Measurements from ENCODE around the gene LCN1.

The LCN1 gene

GRCh38 chr9:135520916-135521607, at the start of gene LCN1:
LCN1 (plus strand) TSS chr9:135521440; CDS start chr9:135521498, 58 bp downstream.
- no peak for DNase-seq

DNA sequence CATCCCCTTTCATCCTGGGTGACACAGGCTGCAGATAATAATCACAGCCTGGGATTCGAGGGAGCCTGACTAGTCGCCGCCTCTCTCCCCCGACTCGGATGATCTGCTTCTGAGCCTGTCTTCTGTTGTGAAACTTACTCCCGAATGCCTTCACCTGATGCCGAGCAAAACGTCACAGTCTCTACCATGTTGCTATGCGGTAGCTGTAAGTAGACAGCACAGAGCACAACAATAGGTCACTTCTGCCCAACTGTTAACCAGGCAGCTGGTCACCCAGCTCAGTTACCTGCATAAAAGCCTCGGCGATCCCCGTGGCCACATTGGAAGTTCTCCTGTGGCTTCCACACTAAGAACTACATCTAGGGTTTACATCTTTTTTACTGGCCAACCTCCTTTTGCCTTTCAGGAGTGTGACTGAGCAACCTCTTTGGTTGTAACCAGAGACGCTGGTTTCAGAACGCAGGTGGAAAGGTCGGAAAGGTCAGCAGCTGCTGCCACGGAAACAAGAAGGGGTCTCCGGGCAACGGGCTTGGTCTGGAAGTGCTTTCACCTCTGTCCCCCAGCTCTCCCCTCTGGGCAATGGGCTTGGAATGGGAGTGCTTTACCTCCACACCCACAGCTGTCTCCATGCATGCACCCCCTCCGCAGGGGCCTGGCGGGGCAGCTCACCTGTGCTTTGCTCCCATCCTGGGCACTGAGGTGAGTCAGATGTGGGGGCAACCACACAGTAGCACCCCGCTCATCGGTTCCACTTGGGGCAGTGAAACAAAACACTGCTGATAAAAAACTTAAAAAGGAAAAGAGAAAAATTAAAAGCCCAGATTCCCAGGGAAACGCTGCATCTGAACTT, 49.2 kb upstream of the LCN1 start:
- no peak for DNase-seq

DNA sequence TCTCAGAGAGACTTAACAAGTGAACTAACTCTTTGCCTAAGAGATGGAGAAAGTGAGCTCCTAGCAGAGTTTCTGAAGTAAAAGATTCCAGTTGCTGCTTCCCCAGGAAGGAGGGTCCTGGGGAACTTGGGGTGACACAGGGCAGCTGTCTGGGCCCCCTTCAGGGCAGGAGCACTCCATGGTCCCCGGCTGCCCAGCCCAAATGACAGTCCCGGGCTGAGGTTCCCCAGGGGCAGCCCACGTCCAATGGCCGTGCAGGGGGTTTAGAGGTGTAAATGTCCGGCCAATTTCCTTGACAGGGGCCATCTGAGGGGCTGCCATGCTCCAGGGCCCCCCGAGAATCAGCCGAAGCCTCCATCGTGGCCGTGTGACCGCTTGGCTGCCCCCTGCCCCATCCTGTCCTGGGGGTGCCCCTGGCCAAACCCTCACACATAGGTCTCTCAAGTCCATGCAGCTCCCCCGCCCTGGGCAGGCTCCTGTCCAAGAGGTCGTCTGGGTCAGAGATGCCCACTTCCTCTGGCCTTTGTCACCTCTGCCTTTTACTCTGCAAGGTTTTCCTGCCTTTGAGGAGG, 47.2 kb upstream of the LCN1 start:
- DNase-seq, result no peak

- peak; percentile 22 for DNase-seq
Measured at GRCh38 chr9:135474915-135475314, 46.3 kb upstream of the LCN1 start.

- no peak for DNase-seq
Measured at GRCh38 chr9:135476561-135477355, 44.5 kb upstream of the LCN1 start.

DNA sequence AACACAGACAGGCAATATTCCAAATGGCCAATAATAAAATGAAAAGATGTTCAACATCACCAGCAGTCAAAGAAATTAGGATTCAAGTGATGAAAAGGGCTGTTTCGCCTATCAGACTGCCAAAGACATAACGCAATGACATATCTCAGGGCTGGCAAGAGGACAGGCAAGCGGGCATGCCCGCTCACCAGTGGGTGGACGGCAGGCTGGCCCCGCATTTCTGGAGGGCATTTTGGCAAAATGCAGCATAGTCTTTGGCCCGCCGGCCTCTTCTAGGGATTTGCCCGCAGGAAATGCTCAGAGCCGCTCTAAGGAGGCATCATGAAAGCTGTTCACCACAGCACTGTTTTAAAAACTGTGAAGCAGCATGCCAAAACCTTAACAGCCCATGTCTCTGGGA, 43.0 kb upstream of the LCN1 start:
- DNase-seq, result no peak

- DNase-seq, result peak; percentile 6
Measured at GRCh38 chr9:135478829-135479468, 42.3 kb upstream of the LCN1 start.

DNA sequence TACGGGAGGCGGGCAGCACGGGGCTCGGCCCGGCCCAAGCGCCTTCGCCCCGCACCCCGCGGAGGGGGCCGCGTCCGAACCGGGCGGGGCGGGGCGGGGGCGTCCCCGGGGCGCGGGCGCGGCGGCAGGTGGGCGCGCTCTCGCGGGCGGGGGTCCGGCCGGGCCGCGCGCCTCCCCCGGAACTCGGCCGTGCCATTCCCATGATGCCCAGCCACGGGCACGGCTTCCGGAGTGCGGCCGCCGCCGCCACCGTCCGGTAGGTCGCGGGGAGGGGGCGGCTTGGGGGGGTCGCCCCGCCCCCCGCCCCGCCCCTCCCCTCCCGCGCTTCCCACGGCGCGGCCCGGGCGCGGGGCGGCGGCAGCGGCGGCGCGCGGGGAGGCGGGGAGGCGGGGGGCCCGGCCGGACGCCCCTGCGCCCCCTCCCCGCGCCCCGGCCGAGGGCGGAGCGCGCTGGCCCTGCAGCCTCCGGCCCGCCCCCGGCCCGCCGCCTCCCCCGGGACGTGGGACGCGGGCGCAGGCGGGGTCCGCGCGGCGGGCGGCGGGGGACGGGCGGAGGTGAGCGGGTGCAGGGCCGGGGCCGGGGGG, 41.7 kb upstream of the LCN1 start, which contains the start of gene PPP1R26:
TSS of gene PPP1R26 (plus strand) at position 314 of the 584 bp plus-strand sequence. CDS start 4,729 bp downstream, outside the sequence.
- DNase-seq, result peak; percentile 11

DNA sequence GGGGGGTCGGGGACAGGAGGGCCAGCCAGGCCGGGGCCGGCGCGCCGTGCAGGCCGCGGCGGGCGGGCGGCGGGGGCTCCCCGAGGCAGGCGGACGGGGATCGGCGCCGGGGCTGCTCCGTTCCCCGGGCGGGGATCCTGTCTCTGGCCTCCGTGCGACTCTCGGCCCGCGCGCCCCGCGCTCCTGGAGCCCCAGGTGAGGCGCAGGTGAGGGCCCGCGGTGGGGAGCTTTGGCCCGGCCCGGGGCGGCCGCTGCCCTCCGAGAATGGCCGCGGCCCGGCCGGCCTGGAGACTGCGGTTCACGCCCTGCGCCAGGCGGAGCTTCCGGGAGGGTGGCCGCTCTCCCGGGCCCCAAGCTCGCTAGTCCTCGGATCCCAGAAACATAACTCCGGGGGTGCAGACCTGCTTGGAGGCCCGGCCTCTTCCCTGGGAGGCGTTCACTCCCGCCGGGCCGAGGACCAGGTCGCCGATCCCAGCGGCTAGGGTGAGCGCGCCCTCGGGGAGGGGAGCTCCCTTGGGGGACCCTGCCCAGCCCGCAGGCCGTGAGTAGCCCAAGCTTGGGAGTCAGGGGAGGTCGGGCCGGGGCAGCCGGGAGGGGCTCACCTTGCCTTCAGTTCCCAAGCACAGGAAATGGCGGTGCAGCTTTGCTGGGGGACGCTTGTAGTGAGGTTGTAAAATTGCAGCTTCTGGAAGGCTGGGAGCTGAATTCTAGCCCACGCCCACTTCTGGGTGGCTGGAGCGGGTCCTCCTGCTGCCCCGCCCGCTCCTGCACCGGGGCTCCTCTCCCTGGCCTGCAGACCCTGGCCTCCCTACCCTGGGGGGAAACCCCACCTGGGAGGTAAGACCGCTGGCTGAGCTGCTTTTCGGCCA, 40.9 kb upstream of the LCN1 start:
- DNase-seq, result peak; percentile 29

DNA sequence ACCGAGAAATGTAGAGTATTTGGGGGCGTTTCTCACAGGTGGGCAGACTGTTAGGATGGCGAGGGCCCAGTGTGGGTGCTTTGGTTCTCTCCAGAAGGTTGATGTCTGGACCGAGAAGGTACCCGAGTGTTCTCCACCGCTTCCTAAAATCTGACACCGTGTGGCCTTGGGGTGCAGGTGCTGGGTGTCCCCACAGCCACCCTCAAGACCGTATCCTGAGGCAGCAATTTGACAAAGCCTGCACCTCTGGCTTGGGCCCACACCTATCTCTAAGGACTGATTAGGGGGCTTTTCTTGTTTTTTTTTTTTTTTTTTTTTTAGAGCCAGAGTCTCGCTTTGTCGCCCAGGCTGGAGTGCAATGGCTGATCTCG, 40.3 kb upstream of the LCN1 start:
- no peak for DNase-seq

- no peak for DNase-seq
Measured at GRCh38 chr9:135482015-135482754, 39.1 kb upstream of the LCN1 start.

- DNase-seq, result no peak
Measured at GRCh38 chr9:135484460-135485277, 36.6 kb upstream of the LCN1 start.

DNA sequence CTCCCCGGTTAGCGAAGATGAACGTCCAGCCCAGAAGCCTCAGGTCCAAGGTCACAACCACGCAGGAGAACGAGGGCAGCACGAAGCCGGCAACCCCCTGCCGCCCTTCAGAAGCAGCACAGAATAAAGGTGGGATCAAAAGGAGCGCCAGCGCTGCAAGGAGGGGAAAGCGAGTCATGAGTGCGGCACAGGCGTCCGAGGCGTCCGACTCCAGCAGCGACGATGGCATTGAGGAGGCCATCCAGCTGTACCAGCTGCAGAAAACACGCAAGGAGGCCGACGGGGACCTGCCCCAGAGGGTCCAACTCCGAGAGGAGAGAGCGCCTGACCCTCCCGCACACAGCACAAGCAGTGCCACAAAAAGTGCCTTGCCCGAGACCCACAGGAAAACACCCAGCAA, 35.9 kb upstream of the LCN1 start:
- DNase-seq, result no peak

GRCh38 chr9:135485832-135486231, 35.4 kb upstream of the LCN1 start:
- no peak for DNase-seq

DNA sequence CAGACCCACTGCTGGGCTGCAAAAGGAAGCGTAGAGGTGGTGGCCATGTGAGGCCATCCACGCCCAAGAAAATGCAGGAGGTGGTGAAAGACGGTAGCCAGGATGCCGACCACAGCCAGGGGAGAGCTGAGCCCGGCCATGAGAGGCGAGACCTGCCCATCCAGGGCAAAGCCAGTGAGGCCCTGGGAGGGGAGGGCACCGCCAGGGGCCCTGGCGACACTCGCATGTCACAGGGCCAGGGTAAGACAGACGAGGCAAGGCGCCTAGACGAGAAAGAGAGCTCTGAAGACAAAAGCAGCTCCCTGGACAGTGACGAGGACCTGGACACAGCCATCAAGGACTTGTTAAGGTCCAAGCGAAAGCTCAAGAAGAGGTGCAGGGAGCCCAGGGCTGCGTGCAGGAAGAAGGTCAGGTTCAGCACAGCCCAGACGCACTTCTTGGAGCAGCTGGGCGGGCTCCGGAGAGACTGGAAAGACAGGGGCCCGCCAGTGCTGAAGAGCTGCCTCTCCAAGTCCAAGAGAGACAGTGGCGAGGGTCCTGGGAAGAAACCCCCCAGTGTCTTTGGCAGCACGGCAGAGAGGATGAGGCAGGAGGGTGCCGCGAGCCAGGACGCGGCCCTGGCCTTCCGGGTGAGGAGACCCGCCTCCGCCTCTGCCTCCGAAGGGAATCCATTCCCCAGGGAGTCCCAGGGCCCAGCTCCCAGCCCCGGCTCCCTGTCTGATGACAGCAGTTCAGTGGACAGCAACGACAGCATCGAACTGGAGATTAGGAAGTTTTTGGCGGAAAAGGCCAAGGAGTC, 34.8 kb upstream of the LCN1 start:
- no peak for DNase-seq

DNA sequence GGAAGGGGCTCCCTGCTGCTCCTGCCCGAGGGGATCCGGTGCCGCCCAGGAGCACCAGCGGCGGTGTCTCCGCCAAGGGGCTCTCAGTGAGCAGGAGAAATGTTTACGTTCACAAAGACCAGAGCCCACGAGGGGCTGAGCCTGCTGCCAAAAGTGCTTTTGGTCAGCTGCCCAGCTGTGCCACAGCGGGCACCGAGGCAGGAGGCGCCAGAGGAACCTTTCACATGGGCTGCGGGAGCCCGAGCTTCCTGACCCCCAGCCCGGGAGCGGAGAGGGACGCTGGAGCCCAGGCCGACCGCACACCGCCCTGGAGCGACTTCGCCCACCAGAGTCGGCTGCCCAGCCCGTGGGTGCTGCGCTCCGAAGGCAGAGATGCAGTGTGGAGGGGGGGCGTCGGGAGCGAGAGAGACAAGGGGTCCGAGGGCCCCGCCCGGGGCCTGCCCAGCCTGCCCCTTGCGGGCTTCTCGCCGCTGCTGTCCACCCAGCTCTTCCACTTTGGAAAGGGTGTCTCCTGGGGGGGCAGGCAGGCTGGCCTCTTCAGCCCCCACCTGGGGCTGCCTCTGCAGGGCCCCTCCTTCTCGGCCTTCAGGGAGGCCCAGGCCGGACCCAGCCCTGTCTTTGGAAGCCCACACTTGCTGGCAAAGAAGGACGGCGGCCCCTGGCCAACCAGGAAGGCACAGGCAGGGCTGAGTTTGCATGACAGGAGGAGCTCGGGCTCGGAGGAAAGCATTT, 33.8 kb upstream of the LCN1 start:
- DNase-seq, result no peak

DNA sequence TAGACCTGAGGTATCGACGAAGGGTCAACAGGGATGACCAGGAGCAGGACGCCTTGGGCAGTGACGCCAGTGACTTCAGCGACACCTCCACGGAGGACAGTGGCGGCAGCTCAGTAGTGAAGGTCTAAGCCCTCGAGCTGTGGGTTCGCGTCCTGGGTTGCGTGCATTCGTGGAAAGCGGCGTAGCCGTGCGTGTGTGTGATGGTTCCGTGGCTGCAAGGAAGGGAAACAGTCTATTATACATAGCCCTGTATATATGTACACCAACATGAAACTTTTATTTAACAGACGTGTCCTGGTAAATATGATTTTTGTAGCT, 33.3 kb upstream of the LCN1 start:
- no peak for DNase-seq

DNA sequence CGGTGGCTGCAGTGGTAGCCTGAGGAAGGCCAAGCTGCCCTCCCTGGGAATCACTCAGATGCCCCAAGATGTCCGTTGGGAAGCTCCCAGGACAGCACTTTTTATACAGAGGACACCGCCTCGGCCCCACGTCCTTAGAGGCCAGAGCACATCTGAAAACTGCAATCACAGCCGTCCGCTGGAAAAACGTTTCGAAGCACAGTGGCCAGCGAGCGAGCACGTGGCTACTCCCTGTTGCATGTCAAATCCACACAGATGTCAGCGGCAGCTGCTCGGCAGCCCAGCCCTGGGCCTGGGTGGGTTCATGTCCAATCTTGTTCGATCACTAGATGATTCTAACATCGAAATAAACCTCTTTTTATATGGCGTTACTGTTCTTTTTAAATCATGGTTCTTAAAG, 32.7 kb upstream of the LCN1 start:
- DNase-seq, result no peak
